Measurements from ENCODE around the gene HOXB6.

The HOXB6 gene

GRCh38 chr17:48596000-48596734 is 8.6 kb downstream of the HOXB6 start:
- no peak for DNase-seq (ENCODE audit: low read depth in 3 of 3, low spot score in 1 of 3)

GRCh38 chr17:48595278-48595999 is 9.3 kb downstream of the HOXB6 start:
- DNase-seq (ENCODE audit: low read depth in 3 of 3, low spot score in 1 of 3) = no peak

- no peak for DNase-seq (ENCODE audit: low read depth in 3 of 3, low spot score in 1 of 3)
These were observed 10.1 kb downstream of the HOXB6 start for GRCh38 chr17:48594538-48595277.

GRCh38 chr17:48593840-48594537 is 10.8 kb downstream of the HOXB6 start:
- peak; percentile 47 to 85 (median 65) for DNase-seq (ENCODE audit: low read depth in 3 of 3, low spot score in 1 of 3)

DNA sequence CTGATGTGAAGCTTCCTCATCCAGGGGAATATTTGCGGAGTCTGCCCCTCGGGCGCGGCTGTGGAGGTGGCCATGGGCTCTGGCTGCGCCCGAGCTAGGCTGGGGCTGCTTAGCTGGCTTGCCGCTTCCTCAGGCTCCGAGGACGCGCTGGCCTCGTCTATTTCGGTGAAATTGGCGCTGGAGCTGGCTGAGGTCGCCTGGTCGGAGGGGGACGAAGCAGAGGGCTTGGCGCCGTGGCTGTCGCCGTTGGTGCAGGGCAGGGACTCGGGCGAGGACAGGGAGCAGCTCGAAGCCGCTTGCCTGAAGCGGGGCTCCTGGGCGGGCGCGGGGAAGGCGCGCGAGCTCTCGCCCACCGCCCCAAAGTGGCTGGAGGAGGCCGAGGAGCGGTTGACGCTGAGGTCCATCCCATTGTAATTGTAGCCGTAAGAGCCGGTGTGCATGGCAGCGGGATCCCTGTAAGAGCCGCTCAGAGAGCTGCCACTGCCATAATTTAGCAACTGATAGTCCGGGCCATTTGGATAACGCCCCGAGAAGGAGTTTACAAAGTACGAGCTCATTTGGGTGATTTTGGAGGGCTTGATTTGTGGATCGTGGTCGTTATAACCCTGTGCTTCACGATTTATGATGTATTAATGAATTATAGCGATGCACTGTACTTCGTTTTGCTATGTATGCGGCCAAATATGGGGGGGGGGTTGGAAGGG is 11.5 kb downstream of the HOXB6 start, which contains the start of gene HOXB5:
TSS of gene HOXB5 (minus strand) at position 654 of the 704 bp plus-strand sequence. CDS start at position 557, 97 bp downstream.
- no peak for DNase-seq (ENCODE audit: low read depth in 3 of 3, low spot score in 1 of 3)

DNA sequence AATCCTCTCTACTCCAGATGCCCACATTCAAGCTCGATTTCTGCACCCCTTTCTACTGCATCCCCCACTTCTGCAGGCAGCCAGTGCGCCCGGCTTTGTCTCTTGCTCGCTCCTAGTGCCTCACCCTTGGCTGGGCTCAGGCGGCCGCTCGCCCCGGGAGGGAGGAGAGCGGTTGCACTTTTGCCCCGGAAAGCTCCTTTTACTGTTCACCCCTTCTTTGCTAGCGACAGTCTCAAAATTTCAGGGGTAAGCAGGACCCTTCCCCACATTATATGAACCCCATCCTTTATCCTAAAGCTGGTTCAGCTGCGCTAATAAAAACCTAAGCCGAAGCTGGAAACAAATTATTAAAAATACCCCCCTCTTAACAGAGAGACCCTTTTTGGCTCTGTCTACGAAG is 12.2 kb downstream of the HOXB6 start:
- no peak for DNase-seq (ENCODE audit: low read depth in 3 of 3, low spot score in 1 of 3)

GRCh38 chr17:48592057-48592514 is 12.7 kb downstream of the HOXB6 start:
- no peak for DNase-seq (ENCODE audit: low read depth in 3 of 3, low spot score in 1 of 3)

DNA sequence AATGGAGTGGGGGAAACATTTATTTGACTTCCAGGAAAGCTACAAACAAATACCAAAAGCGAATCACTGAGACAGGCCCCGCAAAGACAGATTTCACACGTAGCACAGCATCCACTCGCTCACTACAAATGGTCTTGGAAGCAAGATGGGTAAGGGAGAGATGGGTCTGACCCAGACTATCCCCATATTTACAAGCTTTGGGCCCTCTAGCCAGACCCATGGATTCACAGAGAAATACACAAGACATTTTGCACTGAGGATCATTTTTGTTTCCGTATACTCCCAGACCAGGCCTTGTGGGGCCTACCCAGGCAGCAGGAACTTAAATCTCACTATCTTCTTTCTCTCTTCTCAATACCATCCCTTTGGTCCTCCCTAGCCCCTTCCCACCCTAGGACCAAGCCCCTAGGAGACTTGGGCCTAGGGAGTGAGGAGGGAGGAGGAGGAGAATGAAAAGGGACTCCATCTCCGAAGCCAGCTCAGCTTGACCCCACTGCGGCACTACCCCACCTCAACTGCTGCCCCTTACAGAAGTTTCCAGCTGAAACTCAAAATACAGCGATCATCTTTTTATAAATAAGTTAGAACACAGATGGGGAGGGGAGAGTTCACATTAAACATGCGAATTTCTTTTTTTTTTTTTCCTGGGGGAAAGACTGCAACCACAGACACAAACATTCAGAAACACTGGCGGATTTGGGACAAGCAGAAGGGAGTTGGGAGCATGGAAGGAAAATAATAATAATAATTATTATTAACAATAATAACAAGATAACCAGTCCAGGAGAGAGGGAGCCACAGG is 13.3 kb downstream of the HOXB6 start:
- no peak for DNase-seq (ENCODE audit: low read depth in 3 of 3, low spot score in 1 of 3)

DNA sequence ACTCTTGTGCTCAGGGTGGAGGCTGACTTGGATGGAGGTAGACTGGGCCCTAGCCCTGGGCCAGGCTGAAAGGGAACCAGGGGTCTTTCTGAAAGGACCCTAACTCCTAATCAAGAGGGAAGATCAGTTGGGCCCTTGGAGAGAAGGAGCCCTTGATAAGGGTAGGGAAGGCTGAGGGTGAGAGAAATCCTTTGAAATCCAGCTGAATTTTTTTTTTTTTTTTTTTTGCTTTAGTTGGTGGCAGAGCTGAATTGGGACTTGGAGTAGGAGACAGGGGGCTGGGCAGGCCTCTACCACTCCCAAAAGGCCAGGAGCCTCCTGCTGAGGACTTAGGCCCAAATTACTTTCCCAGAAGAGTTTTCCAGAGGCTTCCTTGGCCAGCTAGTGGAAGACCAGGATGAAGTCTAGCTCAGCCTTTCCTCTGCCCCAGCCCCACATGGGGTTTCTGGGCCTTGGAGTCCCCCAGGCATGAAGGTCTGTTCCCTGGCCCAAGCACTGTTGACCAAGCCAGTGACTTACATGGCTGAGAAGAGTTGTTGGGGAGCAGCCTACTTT is 14.1 kb downstream of the HOXB6 start:
- no peak for DNase-seq (ENCODE audit: low read depth in 3 of 3, low spot score in 1 of 3)

- no peak for DNase-seq (ENCODE audit: low read depth in 3 of 3, low spot score in 1 of 3)
These were observed 14.8 kb downstream of the HOXB6 start, which contains the start of gene HOXB3 for GRCh38 chr17:48589831-48590606. Gene HOXB3 (minus strand): TSS chr17:48590241. CDS start chr17:48552474, 37,767 bp downstream.

GRCh38 chr17:48589060-48589830 is 15.5 kb downstream of the HOXB6 start:
- no peak for DNase-seq (ENCODE audit: low read depth in 3 of 3, low spot score in 1 of 3)

GRCh38 chr17:48588528-48588927 is 16.3 kb downstream of the HOXB6 start:
- DNase-seq (ENCODE audit: low read depth in 3 of 3, low spot score in 1 of 3) = no peak

DNA sequence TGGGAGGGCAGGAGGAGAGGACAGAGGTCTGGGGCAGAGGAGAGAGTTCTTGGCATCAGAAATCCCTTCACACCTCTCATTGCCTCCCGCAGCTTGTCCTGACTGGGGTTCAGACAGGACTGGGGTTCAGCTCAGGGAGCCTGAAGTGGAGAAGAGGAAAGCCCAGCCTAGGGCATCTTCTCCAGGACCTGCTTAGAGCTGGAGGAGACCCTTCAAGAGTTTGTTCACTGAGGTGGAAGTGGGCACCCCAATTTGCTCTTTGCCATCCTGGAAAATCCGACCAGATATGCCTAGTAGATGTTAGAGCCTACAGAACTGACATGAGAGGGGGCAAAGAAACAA is 16.7 kb downstream of the HOXB6 start:
- no peak for DNase-seq (ENCODE audit: low read depth in 3 of 3, low spot score in 1 of 3)

GRCh38 chr17:48587276-48588073 is 17.3 kb downstream of the HOXB6 start:
- DNase-seq (ENCODE audit: low read depth in 3 of 3, low spot score in 1 of 3) = no peak

DNA sequence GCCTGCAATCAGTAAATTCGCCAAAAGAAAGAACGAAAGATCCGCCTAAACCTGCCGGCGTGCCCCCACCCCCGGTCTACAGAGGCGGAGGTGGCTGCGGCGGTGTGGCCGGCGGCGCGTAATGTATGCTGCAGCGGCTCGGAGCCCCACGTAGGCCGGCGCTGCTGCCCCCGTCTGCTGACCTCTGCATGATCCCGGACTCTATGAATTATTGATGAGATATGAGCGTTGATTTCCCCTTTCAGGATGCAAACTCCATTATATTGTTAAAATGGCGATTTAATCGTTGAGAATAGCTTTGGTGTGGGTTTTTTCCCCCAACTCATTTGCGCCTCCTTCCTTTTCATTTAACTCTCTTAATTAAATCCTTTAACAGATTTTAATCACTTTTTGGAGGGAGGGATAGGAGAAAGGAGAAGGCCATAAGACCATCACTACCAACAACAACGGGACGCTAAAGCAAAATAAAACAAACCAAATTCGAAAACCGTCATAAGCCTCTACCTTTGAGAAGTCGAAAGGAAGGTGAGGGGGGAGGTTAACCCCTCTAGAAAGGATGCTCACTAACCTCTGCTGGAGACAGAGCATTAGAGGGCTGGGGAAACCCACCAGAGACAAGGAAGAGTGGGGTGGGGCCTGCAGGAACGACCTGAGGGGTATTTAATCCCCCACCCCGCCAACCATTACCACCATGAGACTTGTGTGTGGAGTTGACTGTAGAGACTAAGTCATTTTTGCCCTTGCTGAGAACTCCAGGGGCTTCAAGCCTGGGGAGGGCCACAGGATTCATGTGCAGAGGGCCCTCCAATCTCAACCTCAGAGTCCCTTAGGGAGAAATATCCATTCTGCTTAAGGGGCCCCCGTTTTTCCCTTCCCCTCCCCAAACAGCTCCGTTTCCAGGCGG is 18.2 kb downstream of the HOXB6 start:
- DNase-seq (ENCODE audit: low read depth in 3 of 3, low spot score in 1 of 3) = no peak

DNA sequence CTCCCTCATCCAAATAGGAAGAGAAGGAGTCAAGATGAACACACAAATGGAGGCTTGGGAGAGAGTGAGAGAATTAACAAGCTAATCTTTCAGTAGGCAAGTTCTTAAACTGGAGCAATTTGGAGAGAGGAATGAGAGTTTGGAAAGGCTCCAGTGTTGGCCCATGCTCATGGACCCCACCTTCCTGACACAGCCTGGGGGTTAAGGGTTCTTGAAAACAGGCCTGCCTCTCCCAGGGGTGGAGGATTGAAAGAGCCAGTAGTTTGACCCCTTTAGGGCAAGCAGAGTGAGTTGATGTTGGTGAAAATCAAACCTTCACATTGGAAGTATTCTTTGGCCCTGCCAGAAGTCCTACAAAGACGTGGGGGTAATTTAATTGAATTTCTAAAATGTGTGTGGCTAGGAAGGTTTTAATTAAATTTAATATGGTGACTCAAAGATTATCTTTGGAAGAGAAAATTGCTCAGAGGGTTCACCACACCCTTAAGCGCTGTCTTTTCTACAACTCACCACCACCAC is 20.5 kb downstream of the HOXB6 start:
- no peak for DNase-seq (ENCODE audit: low read depth in 3 of 3, low spot score in 1 of 3)

All from stimulated activated CD4-positive, alpha-beta T cell treated with anti-CD3 and anti-CD28 coated beads, TNF-alpha, amount 100 ng/mL, for 1 hour (primary cell).